Posterior cingulate gyrus (tissue), 11 donors: ENCODE measurements around the gene UBTF.

Experiments
- DNase-seq, 10 donors: peaks; one replicate each; pipeline versions ENCODE4 v3.0.0 to v3.0.0-alpha.2; 2020 to 2021; ENCODE audit warnings: mixed read lengths in 3 of 10
- intact Hi-C: fragments of 100-400 bp; cut with DNase I; formaldehyde crosslinking; loops from one replicate; pipeline ENCODE4 v1.15.1; 2023

Gene UBTF

GRCh38 chr17:44199553-44200477 is 19.7 kb downstream of the UBTF start, which contains the start of gene ATXN7L3:
Gene ATXN7L3, minus strand, starts transcription at chr17:44199884. Its CDS starts 1,814 bp downstream, at chr17:44198070.
- intact Hi-C loops: loop anchor here (1.0 kb wide), 2 partner anchors 14 to 18 kb away; partner anchors contain the start of gene TMUB2

DNA sequence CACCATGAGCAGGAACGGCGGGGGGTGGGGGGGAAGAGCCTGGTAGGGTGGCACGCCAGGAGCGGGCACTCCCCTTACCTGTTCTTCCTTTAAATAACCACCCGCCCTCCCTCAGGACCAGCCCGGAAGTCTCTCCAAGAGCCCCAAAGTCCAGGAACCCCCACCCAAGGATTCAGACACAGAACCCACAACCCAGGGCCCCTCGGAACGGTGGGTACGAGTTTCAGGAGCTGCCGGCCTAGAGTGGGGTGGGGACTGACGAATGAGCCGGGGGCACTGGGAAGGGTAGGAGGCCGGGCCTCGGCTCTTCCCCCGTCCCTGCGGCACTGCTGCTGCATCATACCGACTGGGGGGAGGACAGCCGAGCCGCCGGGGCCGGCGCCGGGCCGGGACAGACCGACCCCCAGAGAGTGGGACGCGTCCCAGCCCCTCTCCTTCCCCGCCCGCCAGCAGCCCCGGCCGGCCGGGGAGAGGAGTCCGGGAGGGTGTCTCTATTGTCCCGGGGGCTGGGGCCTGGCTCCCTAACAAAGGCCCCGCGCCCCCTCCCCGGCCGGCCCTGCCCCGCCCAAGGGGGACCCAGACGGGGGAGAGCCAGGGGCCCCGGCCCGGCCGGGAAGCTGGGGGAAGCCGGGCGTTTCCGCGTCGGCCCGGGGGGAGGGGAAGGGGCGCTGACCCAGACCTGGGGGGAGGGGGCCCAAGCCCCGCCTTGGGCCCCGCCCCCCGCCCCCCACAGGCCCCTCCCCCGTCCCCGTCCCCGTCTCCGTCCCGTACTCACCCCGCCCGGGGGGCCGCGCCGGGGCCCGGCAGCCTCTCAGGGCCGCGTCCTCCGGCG is 20.5 kb downstream of the UBTF start:
- peak in 1 of 10 donors; percentile 44 for DNase-seq
- intact Hi-C loops: no loop called here

More at GRCh38 chr17:44199553-44200477, 19.7 kb downstream of the UBTF start, which contains the start of gene ATXN7L3:
- peak; percentile 94 to 99 (median 96) for DNase-seq

- peak in 1 of 10 donors; percentile 18 for DNase-seq
- intact Hi-C loops: no loop called here
Measured at GRCh38 chr17:44197980-44198720, 21.3 kb downstream of the UBTF start.

- DNase-seq: no peak
- intact Hi-C loops: no loop called here
Measured at GRCh38 chr17:44197107-44197506, 22.4 kb downstream of the UBTF start.

GRCh38 chr17:44193326-44194084 is 26.0 kb downstream of the UBTF start:
- intact Hi-C loops: no loop called here
- no peak for DNase-seq

- intact Hi-C loops: no loop called here
- DNase-seq: no peak
Measured at GRCh38 chr17:44192750-44193149, 26.7 kb downstream of the UBTF start.

DNA sequence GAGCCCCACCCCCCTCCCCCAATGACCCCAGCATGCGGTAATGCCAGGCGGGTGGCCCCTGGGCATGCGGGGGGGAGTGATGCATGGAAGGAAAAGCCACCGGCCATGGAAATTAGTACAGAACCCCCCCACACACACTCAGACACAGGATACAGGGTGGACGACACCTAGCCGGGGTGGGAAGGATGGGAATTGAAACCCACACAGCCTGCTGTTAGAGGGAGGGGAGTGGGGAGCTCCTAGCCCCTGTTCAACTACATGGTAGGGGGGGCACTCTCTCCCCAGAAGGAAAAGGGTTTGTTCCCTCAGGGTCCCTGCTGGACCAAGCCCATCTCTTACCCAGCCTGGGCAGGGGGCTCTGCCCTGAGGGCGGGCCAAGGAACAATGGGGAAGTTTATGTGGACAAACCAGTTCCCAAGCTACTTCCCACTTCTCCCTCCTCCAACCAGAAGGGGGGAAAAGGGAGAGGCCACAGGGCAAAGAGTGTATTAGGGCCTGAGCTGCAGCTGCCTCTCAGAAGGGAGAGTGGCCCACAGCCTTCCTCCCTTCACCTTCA is 27.5 kb downstream of the UBTF start:
- intact Hi-C loops: no loop called here
- no peak for DNase-seq

DNA sequence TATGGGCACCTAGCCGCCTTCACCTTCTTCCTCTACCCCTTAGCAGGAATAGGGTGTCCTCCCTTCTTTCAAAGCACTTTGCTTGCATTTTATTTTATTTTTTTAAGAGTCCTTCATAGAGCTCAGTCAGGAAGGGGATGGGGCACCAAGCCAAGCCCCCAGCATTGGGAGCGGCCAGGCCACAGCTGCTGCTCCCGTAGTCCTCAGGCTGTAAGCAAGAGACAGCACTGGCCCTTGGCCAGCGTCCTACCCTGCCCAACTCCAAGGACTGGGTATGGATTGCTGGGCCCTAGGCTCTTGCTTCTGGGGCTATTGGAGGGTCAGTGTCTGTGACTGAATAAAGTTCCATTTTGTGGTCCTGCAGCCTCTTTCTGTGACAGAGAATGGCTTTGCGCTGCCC is 28.1 kb downstream of the UBTF start:
- intact Hi-C loops: no loop called here
- DNase-seq: no peak

GRCh38 chr17:44190481-44190880 is 29.0 kb downstream of the UBTF start:
- DNase-seq: no peak
- intact Hi-C loops: no loop called here

DNA sequence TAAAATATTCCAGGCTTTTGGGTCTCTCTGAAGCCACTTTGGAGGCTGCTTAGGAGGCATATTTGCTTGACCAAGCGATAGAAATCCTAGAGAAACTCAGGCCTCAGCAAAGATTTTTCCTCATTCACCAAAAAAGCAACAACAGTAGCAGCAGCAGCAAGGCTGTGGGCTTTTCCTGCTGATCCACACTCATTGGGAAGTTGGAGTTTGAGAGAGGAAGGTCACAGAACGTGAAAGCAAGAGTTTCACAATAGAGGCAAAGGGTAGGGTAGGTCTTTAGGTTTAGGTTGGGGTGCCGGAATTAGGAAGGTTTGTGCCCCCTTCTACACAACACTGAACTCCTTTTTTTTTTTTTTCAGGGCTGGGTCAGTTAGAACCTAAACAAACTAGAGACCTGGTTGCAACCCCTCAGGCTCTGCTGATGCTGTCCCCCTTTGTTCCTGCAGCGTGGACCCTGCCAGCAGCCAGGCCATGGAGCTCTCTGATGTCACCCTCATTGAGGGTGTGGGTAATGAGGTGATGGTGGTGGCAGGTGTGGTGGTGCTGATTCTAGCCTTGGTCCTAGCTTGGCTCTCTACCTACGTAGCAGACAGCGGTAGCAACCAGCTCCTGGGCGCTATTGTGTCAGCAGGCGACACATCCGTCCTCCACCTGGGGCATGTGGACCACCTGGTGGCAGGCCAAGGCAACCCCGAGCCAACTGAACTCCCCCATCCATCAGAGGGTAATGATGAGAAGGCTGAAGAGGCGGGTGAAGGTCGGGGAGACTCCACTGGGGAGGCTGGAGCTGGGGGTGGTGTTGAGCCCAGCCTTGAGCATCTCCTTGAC is 30.7 kb downstream of the UBTF start:
- no peak for DNase-seq
- intact Hi-C loops: no loop called here

DNA sequence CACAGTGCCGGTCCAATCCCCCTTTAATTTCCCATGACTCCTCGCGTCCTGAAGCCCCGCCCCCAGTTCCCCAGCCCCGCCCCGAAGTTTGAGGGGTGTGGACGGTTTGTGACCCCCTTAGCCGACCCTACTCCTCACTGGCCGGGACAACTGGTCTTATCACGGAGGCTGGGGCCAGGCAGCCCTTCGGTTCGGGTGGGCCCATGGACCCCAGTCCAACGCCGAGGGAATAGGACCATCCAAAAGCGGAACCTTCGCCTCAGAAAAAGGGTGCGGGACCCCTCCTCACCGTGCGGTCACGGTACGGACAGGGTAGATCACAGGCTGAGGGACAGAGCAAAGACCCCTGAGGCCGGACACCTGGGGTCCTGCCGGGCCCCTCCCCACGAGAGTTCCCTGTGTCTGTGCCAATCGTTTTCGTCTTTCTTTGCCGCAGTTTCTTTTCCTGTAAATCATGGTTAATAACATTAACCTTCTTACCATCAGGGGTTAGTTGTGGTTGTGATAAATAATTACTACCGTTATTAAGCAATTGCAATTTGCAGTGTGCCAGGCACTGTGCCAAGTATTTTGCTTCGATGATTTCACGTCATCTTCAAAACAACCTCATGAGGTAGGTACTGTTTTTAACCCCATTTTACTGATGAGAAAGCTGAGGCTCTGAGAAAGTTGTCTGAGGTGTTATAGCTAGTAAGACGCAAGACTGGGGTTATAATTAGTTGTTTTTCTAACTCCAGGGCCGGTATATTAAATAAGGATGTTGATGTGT is 32.2 kb downstream of the UBTF start:
- intact Hi-C loops: loop anchor here (2.0 kb wide), 1 partner anchor 47 kb away; the partner anchor contains the start of gene HROB
- no peak for DNase-seq

DNA sequence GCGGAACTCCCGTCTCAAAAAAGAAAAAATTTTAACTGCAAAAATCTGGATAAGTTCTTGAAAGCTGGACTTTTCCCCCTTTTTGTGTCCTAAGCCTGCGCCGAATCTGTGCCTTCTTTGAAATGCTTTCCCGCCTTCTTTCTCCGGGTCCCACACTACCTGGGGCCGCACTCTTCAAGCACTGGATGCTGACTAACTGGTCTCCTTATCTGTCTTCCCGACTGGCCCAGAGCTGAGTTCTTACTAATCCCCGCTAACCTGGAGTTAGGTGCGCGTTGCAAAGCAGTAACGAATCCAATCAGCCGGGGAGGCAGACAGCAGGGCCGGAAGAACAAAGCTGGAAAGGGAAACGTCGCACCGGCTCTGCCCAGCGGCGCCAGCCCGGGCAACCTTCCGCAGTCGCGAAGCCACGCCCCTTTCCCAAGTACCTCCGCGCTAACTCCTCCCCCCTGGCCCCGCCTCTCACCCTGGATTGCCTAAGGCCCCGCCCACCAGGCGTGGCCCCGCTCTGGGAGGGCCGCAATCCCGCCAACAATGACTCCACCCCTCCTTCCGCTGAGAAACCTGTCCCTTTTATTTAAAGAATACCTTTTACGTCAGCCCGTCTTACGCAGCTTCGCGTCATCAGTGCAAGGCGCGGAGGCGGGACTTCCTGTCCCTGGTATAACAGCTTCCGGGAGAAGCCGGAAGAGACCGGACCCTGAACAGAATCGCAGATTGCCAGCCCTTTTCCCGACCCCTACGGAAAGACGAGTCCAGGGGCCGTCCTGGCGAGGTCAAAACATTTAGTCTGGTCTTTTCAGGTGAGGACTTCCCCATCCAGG is 33.0 kb downstream of the UBTF start, which contains the start of gene TMUB2:
TSS of gene TMUB2 (plus strand) at position 666 of the 824 bp plus-strand sequence. CDS start 737 bp downstream, outside the sequence.
- DNase-seq: peak; percentile 97 to 100 (median 99)
- intact Hi-C loops: loop anchor here (1.0 to 2.0 kb wide), 2 partner anchors 14 to 46 kb away; partner anchors contain the start of gene HROB

GRCh38 chr17:44184212-44184810 is 35.2 kb downstream of the UBTF start:
- no peak for DNase-seq
- intact Hi-C loops: no loop called here

- intact Hi-C loops: no loop called here
Measured at GRCh38 chr17:44183024-44183423, 36.5 kb downstream of the UBTF start.

DNA sequence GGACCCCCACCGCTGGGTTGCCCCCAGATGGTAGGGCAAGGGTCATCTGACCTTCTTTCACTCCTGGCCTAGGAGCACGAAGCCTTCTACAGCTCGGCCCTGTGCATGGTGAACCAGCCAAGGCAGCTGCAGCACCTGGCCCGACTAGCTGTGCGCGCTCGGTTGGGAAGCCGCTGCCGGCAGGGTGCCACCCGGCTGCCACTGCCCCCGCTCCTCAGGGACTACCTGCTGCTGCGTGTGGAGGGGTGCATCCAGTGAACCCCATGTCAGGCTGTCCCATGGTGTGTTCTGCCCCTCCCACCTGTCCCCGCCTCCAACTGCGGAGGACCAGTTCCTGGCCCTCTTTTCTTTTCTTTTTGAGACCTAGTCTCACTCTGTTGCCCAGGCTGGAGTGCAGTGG is 41.3 kb downstream of the UBTF start:
- intact Hi-C loops: no loop called here
- peak in 1 of 10 donors; percentile 64 for DNase-seq

More at GRCh38 chr17:44183024-44183423, 36.5 kb downstream of the UBTF start:
- DNase-seq: no peak

DNA sequence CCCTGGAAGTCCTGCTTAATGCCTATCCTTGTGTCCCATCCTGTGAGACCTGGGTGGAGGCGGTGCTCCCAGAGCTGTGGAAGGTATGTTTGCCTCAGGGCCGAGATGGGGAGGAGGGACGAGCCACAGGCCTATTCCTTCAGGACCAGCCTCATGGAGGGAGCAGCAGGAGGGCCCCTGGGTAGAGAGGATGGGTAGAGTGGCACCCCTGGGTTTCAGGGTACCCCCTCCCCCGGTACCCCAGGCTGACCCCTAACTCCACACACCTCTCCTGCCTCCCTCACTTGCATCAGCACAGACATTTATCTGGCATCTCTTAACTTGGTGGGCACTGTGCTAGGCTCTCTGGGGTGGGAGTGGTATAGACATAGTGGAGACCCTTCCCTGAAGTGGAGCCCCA is 41.8 kb downstream of the UBTF start:
- intact Hi-C loops: no loop called here
- DNase-seq: peak in 1 of 10 donors; percentile 24
